Activated T-helper 9 cell treated with anti-CD3 and anti-CD28 coated beads, Interleukin-2, amount 50 U/mL, for 16 hours (primary cell): Measurements from ENCODE around the gene NPPC.

ENCODE experiments used
- DNase-seq: peaks from one replicate; pipeline ENCODE4 v3.0.0-alpha.2; 2020; ENCODE audit warnings: low read depth

The NPPC gene

DNA sequence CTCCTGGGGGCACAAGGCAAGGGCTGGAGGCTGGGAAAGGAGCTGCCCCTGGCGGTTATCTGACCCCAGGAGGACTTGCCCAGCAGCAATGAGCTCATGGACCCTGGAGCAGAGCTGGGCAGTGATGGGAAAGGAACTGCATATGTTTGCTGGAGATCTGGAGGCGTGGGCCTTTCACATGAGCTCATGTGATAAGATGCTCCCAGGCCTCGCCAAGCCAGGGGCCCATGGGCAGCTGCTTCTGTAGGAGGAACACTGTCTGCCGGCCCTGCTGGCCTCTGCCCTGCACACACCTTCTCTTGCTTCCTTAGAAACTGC lies 9.0 kb upstream of the NPPC start:
- DNase-seq = no peak

DNA sequence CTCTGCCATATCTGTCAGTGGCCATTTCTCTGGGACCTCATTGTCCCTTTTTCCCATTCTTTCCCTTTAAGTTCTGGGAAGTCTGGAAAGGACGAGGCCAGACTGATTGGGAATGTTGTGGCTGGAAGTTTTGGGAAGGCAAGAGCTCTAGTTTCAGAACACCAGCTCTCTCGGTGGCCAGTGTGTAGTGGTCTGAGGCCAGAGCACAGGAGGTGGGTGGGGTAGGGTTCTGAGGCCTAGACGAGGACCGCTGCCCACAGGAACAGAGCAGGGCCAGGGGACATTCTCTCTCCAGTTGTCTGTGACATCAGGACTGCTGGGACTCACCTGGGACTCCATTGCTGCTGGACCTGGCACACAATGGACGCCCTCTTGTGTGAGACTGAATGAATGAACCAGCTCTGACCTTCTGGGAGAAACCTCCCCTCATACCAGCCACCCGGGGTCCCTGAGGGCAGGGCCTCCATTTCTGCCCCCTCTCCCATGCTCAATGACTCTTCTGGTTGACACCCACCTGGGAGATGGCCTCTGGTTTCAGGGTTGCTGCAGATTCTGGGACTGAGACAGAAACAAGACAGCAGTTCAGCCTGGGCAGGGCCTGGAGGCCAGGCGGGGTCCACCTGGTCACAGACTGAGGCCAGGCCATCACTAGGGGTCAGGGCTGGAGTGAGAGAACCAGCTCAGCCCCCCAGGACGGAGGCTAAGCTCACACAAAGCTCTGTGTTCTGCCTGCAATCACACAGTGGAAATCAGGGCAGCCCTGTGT lies 8.4 kb upstream of the NPPC start:
- DNase-seq = no peak

DNA sequence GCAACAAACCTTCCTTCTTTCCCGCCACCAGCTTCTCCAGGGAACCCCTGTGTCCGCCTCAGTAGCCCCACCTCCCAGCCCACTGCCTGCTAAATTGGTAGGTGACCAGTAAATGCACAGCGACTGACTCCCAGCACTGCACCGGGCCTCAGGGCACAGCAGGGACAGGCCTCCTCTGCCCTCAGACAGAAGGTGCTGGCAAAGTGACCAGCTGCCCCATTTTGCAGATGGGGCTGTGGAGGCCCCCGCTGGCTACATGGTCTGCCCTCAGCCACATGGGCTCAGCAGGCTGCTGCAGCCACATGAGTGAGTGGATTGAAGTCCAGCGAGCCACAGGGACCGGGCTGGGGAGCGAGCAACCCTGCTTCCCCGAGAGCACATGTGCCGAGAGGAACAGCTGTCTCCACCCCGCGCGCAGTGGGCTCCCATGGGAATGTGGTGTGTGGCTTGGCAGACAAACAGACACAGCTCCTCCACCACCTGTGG lies 7.8 kb upstream of the NPPC start:
- DNase-seq = no peak

DNA sequence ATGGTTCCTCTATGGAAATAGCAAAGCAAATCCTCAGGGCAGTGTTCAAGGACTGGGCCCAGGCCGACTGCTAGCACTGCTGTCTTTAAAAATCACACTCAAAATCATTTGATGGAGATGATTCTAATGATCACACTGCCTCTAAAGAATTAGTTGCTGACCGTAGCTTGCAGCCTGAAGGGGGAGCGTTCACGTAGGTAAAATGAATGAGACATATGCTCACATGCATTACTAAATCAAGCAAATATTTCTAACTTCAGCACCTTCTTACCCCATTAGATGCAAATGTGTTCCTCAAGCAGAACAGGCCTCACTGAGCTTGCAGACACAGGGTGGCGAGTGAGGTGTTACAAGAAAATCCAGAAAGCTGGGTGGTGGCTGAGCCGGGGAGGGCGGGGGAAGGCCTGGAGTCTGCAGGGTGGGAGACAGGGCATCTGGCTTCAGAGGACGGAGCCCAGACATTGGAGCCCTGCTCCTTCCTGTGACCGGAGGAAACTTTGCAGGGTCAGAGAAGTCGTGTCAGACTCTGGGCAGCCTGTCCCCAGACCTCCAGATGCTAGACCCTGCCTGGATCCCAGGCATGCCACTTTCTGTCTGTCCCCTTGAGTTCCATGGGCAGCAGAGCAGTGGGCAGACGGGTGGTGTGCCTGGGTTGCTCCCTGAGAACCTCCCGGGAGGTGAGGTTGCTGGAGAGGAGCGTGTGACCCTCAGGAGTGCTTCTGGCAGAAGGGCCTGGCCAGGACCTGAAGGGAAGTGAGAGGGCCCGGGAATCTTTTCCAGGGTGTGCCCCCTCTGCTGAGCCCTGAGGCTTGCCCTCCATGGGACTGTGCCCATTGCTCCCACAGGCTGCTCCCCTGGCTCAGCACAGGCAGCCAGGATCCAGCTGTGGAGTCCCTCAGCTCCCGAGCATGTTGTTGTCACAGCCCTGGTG lies 7.1 kb upstream of the NPPC start:
- DNase-seq = no peak

DNA sequence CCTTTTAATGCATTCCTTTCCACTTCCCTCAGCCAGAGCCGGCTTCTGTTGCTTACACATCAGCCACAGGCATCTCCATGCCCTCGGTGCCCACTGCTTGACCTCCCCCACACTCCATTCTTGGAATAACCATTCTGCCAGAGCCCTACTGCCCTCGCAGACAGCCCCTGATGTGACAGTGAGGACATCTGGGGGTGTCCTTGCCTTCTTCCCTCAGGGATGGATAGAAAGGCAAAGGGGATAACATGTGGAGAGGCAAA lies 6.4 kb upstream of the NPPC start:
- no peak for DNase-seq

DNA sequence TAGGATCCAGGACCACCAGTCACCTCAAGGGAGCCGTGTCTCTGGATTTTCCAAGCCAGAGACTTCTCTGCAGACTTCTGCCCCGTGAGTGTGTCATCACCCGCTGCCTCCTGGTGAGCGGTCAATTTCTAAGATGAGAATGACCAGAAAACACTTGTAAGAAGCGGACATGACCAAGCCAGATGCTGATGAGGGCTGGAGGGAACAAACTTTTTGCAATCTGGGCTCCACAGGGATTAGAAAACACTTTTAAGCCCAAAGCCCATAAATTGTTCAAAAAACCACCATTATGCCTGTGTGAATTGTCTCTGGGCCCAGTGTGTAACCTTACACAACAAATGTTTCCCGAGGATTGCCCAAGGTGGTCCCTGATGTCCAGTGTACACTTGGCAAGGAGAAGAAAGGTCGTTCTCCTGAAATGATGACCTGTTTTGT lies 5.3 kb upstream of the NPPC start:
- DNase-seq = no peak

DNA sequence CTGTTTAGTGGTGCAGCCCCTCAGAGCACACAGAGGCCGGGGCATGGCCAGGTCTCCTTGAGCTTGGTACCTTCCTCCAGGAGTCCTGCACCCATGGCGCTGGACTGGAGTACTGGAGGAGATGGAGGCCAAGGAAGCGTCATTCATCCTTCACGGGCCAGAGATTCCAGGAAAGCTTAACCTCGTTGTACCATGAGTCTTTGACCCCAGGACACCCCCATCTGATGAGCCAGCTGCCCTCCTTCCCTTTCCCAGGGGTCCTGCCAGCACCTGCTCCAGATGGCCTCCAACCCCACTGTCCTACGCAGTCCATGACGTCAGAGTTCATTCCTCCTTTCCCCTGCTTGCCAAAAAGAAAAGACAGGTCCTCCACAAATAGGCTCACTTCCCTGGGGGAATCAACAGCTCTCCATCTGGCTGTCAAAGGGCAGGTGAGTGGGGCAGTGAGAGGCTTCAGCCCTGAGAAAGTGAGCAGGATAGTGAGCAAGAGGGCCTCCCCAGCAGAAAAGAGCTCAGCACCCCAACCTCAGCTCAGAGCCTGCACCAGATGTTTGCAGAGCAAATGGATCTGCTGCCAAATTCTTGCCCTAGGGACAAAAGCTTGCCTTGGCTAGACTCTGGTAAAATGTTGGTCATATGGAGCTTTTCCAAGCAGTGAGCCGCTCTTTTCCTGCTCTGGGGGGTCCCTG lies 4.5 kb upstream of the NPPC start:
- no peak for DNase-seq

DNA sequence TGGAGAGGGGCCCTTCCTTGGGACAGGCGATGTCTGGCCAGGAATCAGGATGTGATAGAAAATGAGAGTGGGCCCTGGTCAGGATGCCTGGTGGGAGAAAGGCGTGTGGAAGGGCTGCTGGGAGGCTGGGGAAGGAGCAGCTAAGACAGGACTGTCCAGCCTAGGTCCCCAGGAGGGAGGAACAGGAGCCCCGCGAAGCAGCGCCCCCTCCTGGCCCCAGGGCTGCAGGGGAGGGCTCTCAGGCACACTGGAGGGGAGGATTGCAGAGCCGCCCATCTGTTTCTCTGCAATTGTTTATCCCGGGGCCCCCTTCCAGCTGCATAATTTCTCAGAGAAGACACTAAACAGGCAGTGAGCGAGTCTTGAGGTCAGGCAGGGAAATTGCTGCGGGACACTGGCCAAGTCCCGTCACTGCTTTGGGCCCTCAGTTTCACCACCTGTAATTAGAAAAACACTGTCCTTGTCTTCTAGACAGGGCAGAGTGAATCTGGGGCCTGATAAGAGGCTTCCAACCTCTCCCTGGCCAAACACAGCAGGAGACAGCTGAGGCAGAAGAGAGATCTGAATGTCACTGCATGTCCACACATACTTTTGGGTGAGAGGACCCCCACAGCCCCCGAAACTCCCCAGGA lies 3.9 kb upstream of the NPPC start:
- DNase-seq = no peak

DNA sequence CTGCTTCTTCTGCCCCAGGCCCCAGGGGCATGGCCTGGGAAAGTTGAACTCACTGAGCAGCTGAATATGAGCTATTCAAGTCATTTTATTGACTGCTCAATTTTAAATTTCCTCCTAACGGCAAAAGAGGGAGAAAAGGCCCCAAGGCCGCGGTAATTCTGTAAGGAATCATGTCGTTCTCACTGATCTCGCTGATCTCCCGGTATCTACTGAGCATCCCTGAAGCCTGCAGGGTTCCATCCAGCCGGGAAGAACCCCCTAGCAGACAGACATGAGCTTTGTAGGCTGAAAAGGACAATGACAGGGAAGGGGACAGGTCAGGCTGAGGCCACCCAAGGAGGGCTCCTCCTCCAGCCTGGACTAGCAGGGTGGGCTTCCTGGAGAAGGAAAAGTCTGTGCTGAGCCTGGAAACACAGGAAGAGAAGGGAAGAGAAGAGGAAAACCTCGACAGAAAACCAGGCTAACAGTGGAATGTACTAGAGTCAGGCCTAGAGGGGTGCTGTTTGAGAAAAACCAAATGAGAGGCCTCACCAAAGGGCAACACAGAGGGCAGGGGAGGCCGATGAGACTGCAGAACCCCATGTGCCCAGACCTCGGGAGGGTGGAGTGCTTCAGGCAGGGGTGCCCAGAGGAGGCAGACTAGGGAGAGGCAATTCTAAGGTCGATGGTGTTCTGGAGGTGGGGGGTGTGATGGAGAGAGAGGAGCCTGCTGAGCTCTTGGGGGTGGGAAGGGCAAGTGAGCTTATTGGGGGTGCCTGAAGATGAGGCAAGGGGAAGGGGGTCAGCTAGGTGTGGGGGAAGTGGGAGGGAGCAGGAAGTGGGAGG lies 2.9 kb upstream of the NPPC start:
- no peak for DNase-seq

DNA sequence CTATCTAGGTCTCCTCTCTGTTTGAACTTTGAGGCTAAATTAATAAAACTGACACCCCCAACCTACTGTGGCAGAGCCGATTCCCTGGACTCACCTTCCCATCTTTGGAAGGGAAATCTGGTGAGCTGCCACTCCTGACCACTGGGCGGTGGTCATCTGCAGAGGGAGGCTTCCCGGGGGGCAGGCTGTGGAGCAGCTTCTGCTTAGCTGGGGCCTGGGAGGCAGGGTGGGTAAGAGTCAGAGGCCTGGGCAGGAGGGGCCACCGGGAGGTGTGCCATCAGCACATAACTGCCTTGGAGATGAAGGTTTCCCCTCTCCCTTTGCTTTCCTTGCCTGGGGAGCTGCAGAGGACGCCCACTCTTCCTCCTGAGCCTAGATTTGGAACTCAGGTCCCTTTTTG lies 2.3 kb upstream of the NPPC start:
- DNase-seq = no peak

DNA sequence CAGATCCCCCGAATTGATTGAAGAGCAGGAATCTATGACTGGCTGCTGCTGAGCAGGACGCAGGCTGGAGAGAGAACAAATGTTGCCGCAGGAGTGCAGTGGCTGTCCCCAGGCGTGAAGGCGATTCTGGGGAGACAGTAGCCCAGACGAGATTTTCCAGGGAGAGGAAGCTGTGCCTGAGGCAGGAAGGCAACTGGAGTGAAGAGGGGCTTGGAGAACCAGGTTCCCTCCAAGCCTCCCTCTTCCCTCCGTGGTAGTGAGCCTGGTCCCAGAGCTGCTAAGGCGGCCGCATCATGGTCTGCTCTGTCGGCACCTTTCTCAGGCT lies 1.3 kb upstream of the NPPC start:
- DNase-seq = no peak

DNA sequence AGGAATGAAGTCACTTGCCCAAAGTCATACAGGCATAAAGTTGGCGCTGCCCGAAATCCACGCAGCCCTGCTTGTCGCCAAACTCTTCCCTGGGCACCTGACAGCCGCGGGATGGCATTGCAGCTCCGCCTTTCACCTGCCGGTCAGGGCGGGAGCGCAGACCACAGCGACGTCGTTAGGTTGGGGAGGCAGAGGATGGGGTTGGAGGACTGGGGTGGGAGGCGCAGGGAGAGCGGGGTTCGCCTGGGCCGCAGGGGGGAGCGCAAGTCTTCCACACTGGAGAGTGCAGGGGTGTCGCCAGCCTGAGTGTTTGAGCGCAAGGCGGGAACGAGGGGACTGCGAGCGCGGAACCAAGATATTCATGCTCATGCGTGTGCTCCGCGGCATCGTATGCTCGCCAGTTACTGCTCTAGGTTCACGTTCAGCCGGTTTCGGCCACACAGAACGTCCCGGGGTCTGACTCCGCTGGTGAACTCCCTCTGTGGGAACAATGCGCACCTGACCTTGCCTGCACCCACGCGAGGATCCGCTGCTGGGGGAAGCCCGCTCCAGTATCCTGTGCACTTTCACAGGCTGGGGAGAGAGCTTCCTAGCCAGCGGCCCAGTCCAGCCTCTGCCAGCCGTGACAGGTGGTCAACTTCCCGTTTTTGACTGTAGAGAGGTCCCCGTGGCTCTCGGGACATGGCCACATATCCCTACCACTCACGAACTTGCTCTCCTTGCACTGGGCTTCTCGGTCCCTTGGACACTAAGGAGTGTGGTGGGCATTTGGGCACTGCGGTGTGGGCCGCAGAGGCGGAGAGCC lies 767 bp upstream of the NPPC start:
- no peak for DNase-seq

DNA sequence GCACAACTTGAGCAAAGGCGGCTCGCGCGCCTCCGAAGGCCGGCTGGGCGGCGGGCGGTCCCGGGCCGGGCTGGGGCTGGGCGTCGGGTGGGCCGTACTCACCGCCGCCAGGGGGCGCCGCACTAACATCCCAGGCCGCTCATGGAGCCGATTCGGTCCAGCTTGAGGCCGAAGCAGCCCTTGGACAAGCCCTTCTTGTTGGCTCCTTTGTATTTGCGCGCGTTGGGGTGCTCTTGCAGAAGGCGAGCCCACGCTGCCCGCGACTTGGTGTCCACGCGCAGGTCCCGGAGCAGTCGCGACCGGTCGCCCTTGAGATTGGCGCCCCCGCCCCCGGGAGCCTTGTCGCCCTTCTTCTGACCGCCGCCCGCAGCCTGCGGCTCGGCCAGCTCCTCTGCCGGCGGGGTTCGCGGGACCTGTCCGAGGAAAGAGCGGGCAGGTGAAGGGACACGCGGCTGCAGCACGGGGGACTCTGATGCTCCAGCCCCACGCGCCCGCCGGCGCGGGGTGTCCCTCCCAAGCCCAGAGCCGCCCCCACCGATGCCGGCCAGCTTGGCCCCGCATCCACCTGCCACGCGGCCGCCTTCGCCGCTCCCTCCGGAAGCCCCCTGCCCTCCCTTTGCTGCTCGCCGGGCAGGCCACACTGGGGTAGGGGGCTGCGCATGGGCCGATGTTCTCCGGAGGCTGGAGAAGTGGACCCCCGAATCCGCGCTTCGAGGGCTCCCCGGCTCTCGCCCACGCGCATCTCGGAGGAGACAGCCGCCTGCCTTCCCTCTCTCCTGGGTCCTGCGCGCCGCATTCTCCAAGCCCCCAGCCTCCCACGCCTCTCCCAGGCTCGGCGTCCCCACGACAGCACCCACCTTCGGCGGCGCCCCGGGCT lies 655 bp downstream of the NPPC start:
- peak; percentile 51 for DNase-seq

DNA sequence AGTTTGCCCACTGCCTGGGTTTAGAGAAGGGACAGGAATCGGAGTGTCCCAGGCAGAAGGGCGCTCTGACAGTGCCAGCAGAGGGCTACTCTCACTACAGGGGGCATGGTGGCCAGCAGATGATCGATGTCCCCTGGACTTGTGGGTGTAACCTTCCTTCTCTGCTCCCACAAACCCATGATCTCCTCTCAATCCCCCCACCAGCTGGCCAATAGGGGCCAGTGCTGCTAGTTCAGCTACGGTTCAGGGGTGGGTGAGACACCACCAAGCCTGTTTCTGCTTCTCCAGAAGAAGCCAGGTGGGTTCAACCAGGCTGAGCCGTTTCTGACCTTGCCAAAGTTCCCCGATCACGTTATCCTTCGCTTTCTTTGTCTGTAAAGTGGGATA lies 1.3 kb downstream of the NPPC start:
- no peak for DNase-seq

DNA sequence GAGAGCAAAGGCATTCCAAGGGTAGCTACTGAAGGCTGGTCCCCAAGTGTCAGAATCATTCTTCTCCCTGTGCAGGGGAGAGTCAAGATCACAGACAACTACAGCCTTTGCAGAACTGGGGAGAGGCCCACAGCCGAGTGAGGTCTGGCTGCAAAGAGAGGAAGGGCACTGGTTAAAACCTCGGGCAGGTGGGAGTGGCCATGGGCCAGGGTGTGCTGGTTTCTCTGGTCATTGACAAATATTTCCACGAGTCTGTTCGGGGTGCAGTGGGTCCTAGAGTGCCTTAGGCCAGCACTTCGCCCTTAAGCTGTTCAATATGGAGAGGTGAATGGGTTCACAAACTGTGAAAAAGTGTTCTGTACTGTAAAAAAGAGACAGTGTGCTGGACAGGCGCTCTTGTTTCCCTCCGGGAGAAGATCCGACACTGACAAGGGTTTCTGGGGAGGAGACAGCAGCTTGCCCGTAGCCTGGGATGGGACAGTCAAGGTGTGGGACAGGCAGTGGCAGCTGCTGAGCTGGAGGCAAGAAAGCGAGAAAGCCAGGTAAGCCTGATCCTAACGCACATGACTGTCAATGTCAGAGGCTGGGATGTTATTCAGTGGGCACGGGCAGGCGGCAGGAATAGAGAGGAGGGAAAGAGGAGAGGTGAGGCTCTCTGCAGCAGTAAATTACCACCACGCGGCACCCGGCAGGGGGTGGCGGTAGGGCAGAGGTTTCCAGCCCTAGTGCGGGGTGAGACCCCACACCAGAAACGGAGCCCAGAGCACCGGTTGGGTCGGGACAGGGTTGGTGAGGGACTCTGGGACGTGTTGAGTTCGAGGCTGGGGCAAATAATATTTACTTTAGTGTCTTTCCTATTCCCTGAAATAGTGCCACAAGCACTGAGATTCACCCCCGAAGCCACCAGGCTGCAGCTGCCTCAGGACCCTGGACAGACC lies 2.0 kb downstream of the NPPC start:
- DNase-seq = no peak

DNA sequence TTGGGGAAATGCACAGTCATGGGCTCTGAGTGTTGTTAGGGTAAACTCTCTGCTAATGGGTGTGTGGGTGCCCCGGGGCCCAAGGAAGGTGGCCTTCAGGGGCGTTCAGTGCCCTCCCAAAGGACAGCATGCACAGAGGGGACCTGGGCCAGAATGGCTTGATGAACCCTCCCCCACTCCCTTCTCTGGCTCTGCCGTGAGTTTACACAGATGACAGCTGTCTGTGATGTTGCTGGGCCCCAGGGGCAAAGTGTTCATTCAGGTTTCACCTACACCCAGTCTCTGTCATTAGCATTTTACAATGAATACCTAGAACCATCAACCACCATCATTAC lies 3.2 kb downstream of the NPPC start:
- no peak for DNase-seq

DNA sequence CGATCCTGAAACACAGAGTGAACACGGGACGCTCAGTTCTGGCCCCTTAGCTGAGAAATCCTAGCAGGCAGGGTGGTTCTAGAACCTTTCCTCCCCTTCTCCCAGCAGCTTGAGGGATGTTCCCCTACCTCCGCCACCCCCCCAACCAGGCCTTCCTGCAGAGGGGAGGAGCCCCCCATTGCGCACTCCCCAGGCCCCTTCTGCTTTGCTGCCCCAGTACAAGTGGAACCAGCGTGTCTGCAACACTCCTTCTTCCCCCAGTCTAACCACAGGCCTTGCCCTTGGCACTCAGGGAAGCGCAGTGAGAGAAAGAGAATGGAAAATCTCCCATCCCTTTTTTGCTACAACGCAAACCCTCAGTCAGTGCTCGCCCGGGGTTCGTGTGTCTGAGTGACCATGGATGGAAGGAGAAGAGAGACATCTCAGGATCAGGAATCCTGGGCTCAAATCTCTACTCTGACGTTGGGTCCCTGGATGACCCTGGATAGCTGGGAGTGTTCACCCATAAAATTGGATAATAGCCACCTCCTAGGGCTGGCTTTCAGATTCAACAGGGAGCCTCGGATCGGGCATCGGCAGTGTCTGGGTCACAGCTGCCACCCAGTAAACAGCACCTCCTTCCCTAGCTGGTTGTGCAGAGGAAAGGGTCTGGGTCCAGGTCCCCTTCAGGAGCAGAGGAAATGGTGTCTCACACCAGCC lies 3.7 kb downstream of the NPPC start:
- no peak for DNase-seq

DNA sequence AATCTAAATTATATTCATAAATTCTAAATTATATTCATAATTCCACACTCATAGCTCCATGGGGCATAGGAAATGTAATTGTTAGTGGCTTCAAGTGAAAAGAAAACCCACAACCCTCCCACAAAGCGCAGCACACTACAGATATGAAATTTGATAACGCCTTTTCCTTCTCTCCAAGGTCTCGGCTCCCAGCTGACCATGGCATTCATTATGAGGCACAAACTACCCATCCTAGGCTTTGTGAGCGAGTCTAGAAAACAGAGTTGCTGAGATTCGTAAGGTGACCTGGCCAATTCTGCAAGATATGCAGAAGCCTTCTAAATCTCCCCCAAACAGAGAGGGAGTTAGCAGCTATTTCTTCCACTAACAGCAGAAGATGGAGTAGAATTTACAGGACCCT lies 5.4 kb downstream of the NPPC start:
- no peak for DNase-seq
